Measurements from ENCODE around the gene PLCB4.
"Not testable (repeated sequence)": the region's sequence is repeated elsewhere in the genome, so short reads cannot be mapped to it uniquely, and the experiment has no call there.

The PLCB4 gene

DNA sequence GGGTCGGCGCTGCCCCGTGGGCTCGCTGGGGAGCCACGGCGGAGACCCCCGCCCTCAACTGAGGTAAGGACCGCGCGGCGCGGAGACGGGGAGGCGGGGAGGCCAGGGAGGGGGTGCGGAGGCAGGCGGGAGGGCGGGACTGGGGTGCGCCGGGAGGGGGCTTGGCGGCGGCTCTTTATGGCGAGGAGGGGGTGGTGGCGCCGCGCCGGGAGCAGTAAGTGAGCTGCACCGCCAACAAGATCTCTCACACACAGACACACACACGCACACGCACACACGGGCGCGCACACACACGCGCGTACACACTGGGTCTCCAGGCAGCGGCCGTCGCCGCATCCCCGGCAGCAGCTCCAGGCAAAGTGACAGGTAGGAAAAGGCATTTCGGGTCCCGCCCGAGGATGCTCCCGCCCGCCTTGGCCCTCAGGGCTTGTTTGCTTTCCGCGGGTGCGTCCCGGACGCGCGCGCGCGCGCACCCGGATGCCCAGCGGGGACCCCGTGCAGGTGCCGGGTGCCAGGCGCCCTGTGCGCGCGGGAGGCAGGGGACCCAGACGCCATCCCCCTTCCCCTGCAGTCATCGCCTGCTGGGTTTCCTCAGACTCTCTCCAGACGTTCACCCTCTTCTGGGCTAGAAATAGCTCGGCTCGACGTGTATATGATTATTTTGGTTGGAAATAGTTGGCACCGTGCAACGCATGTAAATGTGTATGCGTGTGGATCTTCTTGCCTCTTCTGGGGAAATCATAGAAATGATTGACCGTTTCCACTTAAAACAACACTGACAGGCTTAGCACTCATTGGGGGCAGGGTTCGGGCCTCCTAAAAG lies at the start of gene PLCB4:
TSS of gene PLCB4 (plus strand) at position 247 of the 823 bp plus-strand sequence. CDS start 238,728 bp downstream, outside the sequence.
- DNase-seq = peak; percentile 88

- DNase-seq = no peak
Observed at GRCh38 chr20:9019833-9020232, 49.1 kb upstream of the PLCB4 start.

- DNase-seq = no peak
Observed at GRCh38 chr20:9021216-9021615, 47.7 kb upstream of the PLCB4 start.

- DNase-seq = peak; percentile 26
Observed at GRCh38 chr20:9021699-9022098, 47.2 kb upstream of the PLCB4 start.

DNA sequence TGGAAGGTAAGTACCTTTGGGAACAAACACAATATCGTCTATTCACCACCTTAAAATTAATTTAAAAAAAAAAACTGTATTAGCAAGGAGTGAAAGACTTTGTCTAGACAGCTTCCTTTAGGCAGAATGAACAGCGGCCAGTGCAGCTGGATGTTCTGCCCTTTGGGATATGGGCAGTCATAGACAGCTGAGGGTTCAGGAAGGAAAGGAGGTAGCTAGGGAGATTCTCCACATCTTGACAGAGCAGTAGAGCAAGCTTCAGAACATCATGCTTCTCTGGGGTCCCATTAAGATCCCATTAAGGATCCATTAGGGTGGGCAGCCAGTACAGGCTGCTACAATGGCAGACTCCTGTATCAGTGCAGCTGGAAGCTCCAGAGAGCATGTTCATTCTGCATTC lies 46.5 kb upstream of the PLCB4 start:
- peak; percentile 13 for DNase-seq

DNA sequence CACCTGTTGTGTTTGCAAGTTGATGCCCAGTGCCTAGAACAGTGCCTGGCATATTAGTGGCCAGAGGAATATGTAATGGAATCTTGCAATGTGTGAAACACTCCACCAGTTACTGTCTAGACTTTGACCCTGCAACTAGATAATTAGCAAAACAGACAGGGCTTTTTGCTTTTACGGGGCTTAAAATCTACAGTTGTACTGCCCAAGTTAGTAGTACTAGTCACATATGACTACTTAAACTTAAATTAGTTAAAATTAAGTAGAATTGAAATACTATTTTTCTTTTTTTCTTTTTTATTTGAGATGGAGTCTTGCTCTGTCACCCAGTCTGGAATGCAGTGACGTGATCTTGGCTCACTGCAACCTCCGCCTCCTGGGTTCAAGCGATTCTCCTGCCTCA lies 44.3 kb upstream of the PLCB4 start:
- DNase-seq = no peak

DNA sequence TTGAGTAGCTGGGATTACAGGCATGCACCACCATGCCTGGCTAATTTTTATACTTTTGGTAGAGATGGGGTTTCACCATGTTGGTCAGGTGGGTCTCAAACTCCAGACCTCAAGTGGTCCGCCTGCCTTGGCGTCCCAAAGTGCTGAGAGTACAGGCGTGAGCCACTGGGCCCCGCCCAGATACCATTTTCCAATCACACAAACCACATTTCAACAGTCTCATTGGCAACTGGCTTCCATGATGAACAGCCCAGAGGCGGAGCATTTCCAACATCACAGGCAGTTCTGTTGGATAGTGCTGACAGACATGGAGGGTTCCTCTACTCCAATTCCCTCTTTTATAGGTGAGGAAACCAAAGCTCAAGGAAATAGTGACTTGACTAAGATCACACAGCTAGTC lies 43.9 kb upstream of the PLCB4 start:
- DNase-seq = no peak

GRCh38 chr20:9025643-9026042 lies 43.2 kb upstream of the PLCB4 start:
- no peak for DNase-seq

- no peak for DNase-seq
Observed at GRCh38 chr20:9027626-9028025, 41.3 kb upstream of the PLCB4 start.

DNA sequence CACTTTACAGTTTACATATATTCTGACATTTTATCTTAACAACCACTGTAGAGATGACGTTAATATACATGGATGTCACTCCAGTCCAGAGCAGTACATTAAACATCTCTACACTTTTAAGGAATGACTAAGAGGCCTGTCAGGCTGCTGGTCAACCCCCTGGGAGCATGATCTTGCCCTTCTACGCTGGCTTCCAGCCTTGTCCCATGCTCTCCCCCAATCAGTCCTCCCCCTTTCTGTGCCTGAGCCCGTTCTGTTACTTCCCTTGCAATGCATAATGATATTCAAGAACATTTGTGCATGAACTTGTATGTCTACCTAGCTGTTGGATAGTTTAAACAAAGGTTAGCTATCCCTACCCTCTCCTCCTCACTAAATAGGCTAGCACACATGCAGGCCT lies 40.5 kb upstream of the PLCB4 start:
- DNase-seq = peak; percentile 16

GRCh38 chr20:9031991-9032390 lies 36.9 kb upstream of the PLCB4 start:
- peak; percentile 30 for DNase-seq

DNA sequence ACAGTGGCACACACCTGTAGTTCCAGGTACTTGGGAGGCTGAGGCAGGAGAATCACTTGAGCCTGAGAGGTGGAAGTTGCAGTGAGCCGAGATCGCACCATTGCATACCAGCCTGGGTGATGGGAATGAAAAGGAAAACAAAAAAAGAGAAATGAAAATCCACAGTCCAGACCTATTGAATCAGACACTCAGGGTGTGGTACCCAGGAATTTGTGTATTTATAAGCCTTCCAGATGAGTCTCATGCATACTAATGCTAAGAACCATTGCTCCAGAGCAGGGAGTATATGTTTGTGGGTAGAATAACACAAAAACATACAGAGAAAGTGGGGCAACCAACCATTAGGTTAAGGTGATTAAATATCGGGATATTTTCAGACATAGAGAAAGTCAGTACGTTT lies 36.1 kb upstream of the PLCB4 start:
- DNase-seq = no peak

- peak; percentile 11 for DNase-seq
Observed at GRCh38 chr20:9035126-9035525, 33.8 kb upstream of the PLCB4 start.

DNA sequence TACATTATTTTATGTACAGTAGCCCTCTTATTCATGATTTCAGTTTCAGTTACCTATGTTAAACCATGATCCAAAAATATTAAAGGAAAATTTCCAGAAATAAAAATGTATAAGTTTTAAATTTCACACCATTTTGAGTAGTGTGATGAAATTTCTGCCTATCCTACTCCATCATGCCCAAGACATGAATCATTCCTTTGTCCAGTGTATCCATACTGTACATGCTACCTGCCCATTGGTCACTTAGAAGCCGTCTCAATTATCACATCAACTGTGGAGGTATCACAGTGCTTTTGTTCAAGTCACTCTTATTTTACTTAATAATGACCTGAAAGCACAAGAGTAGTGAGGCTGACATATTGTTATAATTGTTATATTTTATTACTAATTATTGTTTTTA lies 32.3 kb upstream of the PLCB4 start:
- DNase-seq = no peak

- DNase-seq = no peak
Observed at GRCh38 chr20:9038791-9039535, 29.9 kb upstream of the PLCB4 start.

DNA sequence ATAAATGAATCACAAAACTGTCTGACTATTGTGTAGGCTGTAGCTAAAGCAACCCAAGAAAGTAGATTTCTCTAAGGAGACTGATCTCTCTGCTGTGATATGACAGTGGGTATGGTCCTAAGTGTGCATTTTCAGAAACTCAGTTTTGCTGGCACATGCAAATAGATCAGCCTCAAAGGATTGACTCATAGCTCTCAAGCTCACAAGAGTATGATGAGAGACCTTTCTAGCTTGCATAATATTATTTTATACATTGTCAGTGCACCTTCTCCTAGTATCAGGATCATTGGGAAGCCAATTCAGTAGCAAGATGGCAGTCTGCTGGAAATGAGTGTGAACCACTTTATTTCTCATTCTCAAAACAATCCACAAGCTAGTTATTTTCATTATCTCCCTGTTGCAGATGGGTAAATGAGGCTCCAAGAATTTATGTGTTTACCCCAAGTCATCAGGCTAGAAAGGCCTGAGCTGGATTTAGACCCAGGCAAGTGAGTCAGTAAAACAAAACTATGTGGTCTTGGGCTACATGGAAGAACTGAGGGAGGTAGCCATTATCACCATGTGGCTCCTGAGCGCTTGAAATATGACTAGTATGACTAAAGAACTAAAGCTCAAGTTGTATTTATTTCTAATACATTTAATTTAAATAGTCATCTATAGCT lies 27.9 kb upstream of the PLCB4 start:
- no peak for DNase-seq

DNA sequence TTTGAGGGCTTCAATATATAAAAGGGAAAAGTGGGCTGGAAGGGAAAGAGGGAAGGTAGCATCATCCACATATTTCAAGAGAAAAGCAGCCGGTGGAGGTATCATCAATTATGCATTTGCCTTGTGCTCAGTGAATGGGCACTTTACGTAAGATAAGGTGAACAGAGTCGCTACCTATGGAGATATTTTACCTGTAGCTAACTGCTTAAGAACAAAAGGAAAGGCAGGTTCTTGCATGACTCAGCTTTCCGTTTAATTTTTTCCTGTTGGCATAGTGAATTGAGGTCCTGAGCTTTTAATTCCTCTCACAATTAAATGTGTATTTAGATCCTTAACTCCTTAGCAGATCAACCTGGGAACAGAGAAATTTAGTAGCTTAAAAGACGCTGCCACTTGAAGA lies 25.5 kb upstream of the PLCB4 start:
- no peak for DNase-seq

- not testable (repeated sequence) for DNase-seq
Observed at GRCh38 chr20:9047928-9048327, 21.0 kb upstream of the PLCB4 start.

GRCh38 chr20:9051508-9051907 lies 17.4 kb upstream of the PLCB4 start:
- peak; percentile 39 for DNase-seq

DNA sequence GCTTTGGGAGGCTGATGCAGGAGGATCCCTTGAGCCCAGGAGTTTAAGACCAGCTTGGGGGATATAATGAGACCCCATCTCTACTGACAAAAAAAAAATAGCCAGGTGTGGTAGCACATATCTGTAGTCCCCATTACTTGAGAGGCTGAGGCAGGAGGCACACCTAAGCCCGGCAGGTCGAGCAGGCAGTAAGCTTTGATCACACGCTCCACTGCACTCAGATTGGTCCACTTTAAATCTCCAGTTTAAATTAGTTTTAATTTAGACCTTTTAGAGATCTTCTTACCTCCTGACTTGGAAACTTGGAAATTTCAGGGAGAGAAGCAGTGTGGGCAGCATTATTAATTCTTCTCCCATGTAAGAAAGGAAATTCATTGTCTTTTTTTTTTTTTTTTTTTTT lies 16.8 kb upstream of the PLCB4 start:
- DNase-seq = peak; percentile 14

- no peak for DNase-seq
Observed at GRCh38 chr20:9053108-9053507, 15.8 kb upstream of the PLCB4 start.

- no peak for DNase-seq
Observed at GRCh38 chr20:9054176-9054575, 14.7 kb upstream of the PLCB4 start.

DNA sequence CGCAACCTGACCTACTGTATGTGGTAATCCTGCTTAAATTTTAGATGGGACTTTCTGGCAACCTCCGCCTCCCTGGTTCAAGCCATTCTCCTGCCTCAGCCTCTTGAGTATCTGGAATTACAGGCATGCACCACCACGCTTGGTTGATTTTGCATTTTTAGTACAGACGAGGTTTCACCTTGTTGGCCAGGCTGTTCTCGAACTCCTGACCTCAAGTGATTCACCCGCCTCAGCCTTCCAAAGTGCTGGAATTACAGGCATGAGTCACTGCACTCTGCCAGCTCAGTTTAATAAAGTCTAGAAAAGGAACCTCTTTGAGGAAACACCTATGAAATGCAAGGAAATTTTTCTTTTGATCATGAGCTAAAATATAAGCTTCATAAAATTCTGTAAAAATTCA lies 9.0 kb upstream of the PLCB4 start:
- DNase-seq = no peak

- no peak for DNase-seq
Observed at GRCh38 chr20:9061434-9061833, 7.5 kb upstream of the PLCB4 start.

Measured in eye (tissue), 1 donor.